HepG2 (cell line): ENCODE results near the gene PDIA2. TPM values are rescaled to one million over a fixed set of nuclear protein-coding genes. Genes with fewer than 3 reads are reported as not detected.
A peak's percentile ranks its signal among the peaks of the same experiment; 100 is the strongest.

Experiments used
- ATF1 ChIP-seq: IDR thresholded peaks from 2 replicates; pipeline ENCODE4 v1.6.1; 2016; ENCODE audit warnings: mild to moderate bottlenecking, control low read depth
- CBFB ChIP-seq: sonication (generic); formaldehyde crosslinking; IDR thresholded peaks from 2 replicates; pipeline ENCODE4 v1.4.0; 2020; ENCODE audit warnings: missing genetic modification reagents
- DDIT3 ChIP-seq: sonication (generic); formaldehyde crosslinking; IDR thresholded peaks from 2 replicates; pipeline ENCODE4 v1.4.0; 2020; ENCODE audit warnings: mild to moderate bottlenecking, missing genetic modification reagents
- DPF2 ChIP-seq: sonication (generic); formaldehyde crosslinking; IDR thresholded peaks from 2 replicates; pipeline ENCODE4 v1.4.0; 2020; ENCODE audit warnings: mild to moderate bottlenecking, low read depth, missing genetic modification reagents, borderline replicate concordance
- HOXA3 ChIP-seq: sonication (generic); formaldehyde crosslinking; IDR thresholded peaks from 2 replicates; pipeline ENCODE4 v1.5.0; 2020; ENCODE audit warnings: missing genetic modification reagents
- MYNN ChIP-seq: sonication (generic); formaldehyde crosslinking; IDR thresholded peaks from 2 replicates; pipeline ENCODE4 v1.4.0; 2020; ENCODE audit warnings: mild to moderate bottlenecking, low read depth, missing genetic modification reagents
- NFE2L1 ChIP-seq: sonication (generic); formaldehyde crosslinking; IDR thresholded peaks from 2 replicates; pipeline ENCODE4 v1.4.0; 2020; ENCODE audit warnings: missing genetic modification reagents, mild to moderate bottlenecking, borderline replicate concordance
- NONO ChIP-seq, 2 experiments: fragments of 450-650 bp in 1 of 2; sonication (generic) in 1 of 2; formaldehyde crosslinking in 1 of 2; IDR thresholded peaks in 1 of 2; conservative IDR thresholded peaks in 1 of 2; 2 replicates each; pipeline versions ENCODE4 v1.6.1 to v1.8.0; 2017 to 2022; ENCODE audit warnings: mild to moderate bottlenecking in 1 of 2, missing genetic modification reagents in 1 of 2, moderate library complexity in 1 of 2
- RBAK ChIP-seq: sonication (generic); formaldehyde crosslinking; IDR thresholded peaks from 2 replicates; pipeline ENCODE4 v1.5.1; 2020; ENCODE audit warnings: mild to moderate bottlenecking, missing genetic modification reagents
- RXRA ChIP-seq: sonication (generic); formaldehyde crosslinking; IDR thresholded peaks from 2 replicates; pipeline ENCODE4 v1.5.1; 2020; ENCODE audit warnings: missing genetic modification reagents
- SIX1 ChIP-seq: sonication (generic); formaldehyde crosslinking; IDR thresholded peaks from 2 replicates; pipeline ENCODE4 v1.4.0; 2020; ENCODE audit warnings: missing genetic modification reagents, borderline replicate concordance
- U2AF2 ChIP-seq: fragments of 200-400 bp; formaldehyde crosslinking; IDR thresholded peaks from 2 replicates; pipeline ENCODE4 v1.6.1; 2017; ENCODE audit warnings: low read depth, mild to moderate bottlenecking, low read length
- ZFP36L2 ChIP-seq: sonication (generic); formaldehyde crosslinking; IDR thresholded peaks from 2 replicates; pipeline ENCODE4 v1.4.0; 2020; ENCODE audit warnings: missing genetic modification reagents
- ZKSCAN1 ChIP-seq: fragments of 150-350 bp; IDR thresholded peaks from 2 replicates; pipeline ENCODE4 v1.6.1; 2014; ENCODE audit warnings: low read length
- ZNF143 ChIP-seq: sonication (generic); formaldehyde crosslinking; IDR thresholded peaks from 2 replicates; pipeline ENCODE4 v1.4.0; 2020; ENCODE audit warnings: missing genetic modification reagents
- ZNF274 ChIP-seq: sonication (generic); formaldehyde crosslinking; IDR thresholded peaks from 2 replicates; pipeline ENCODE4 v1.5.1; 2020; ENCODE audit warnings: mild to moderate bottlenecking, missing genetic modification reagents
- ZNF563 ChIP-seq: sonication (generic); formaldehyde crosslinking; IDR thresholded peaks from 2 replicates; pipeline ENCODE4 v1.8.0; 2022; ENCODE audit warnings: mild to moderate bottlenecking, moderate library complexity, missing genetic modification reagents
- ZNF749 ChIP-seq: sonication (generic); formaldehyde crosslinking; IDR thresholded peaks from 2 replicates; pipeline ENCODE4 v1.8.0; 2022; ENCODE audit warnings: mild to moderate bottlenecking, missing genetic modification reagents, moderate library complexity, borderline replicate concordance
- ZNF839 ChIP-seq: sonication (generic); formaldehyde crosslinking; IDR thresholded peaks from 2 replicates; pipeline ENCODE4 v1.4.0; 2020; ENCODE audit warnings: missing genetic modification reagents, mild to moderate bottlenecking, borderline replicate concordance
- polyA plus RNA-seq, 8 experiments: library from polyadenylated mRNA; depleted of rRNA in 3 of 8; stranded (reverse) in 7 of 8; unstranded in 1 of 8; fragments of >200 nt; fragmentation: Illumina TruSeq in 4 of 8; extraction: Trizol in 4 of 8; gene quantifications; 2 replicates each; pipeline versions ENCODE4 v1.2.1 to v1.2.3, GENCODE V29; 2011 to 2016; ENCODE audit warnings: low read depth in 4 of 8, missing spikeins in 1 of 8, mixed read lengths in 1 of 8; ENCODE audit not compliant: insufficient read depth in 1 of 8
- total RNA-seq, 5 experiments: library from RNA; depleted of rRNA; stranded (reverse); fragments of >200 nt; fragmentation: Illumina TruSeq; extraction: Trizol; gene quantifications; 2 replicates each; pipeline ENCODE4 v1.2.3, GENCODE V29; 2016; ENCODE audit warnings: low read depth in 1 of 5
- TF ChIP-seq, protein P1 (sequence below): sonication (generic); formaldehyde crosslinking; IDR thresholded peaks from 2 replicates; pipeline ENCODE4 v1.4.0; 2020; ENCODE audit warnings: missing genetic modification reagents
- TF ChIP-seq, protein P2 (sequence below): sonication (generic); formaldehyde crosslinking; IDR thresholded peaks from 2 replicates; pipeline ENCODE4 v1.5.1; 2020; ENCODE audit warnings: mild to moderate bottlenecking, missing genetic modification reagents, moderate library complexity
- TF ChIP-seq, protein P3 (sequence below): sonication (generic); formaldehyde crosslinking; IDR thresholded peaks from 2 replicates; pipeline ENCODE4 v1.8.1; 2023; ENCODE audit warnings: mild to moderate bottlenecking, moderate library complexity, missing genetic modification reagents
- TF ChIP-seq, protein P4 (sequence below): IDR thresholded peaks from 2 replicates; pipeline ENCODE4 v1.6.1; 2016; ENCODE audit warnings: low read depth, control low read depth

Gene PDIA2
- total and polyA plus RNA-seq, 2 of the 13 experiments (the other 11 are each of a cell fraction or from before 2014, with no cell fraction given): 0.35 to 1.9 TPM

DNA sequence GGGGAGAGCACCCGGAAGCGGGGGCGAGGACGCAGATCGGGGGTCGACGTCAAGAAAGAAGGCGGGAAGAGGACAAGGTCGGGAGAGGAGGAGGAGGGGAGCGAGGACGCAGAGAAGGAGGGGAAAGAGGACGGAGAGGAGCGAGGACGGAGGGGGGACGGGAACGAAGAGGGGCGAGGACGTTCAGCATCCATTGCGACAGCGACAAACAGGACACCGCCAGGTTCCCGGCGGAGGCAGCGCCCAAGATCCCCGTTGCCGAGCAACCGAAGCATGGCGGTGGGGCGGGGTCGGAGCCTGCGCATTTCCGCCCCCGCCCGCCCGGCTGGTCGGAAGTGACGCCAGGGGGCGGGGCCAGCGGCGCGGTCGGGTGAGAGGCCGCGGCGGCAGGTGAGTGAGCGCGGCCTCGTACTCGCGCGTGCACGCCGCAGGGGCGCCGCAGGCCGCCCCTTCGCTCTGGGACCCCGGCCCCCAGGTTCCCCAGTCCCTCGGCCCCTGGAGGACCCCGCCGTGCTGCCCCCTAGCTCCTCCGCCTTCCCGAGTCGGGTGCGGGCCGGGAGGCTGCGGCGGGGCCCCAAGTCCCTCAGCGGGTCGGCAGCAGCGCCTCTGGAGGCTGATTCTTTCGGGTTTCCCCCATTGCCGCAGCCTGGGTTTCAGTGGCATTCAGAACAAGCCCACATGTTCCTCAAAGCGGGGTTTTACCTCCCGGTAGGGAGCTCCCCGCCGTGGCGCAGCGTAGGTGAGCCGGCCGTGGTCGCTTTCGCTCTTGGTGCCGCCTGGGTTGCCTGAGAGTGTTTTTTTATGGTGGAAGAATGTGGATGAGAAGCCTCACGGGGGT lies 48.3 kb upstream of the PDIA2 start, which contains the start of gene FAM234A (continued):
- TF ChIP-seq, protein P1, sequence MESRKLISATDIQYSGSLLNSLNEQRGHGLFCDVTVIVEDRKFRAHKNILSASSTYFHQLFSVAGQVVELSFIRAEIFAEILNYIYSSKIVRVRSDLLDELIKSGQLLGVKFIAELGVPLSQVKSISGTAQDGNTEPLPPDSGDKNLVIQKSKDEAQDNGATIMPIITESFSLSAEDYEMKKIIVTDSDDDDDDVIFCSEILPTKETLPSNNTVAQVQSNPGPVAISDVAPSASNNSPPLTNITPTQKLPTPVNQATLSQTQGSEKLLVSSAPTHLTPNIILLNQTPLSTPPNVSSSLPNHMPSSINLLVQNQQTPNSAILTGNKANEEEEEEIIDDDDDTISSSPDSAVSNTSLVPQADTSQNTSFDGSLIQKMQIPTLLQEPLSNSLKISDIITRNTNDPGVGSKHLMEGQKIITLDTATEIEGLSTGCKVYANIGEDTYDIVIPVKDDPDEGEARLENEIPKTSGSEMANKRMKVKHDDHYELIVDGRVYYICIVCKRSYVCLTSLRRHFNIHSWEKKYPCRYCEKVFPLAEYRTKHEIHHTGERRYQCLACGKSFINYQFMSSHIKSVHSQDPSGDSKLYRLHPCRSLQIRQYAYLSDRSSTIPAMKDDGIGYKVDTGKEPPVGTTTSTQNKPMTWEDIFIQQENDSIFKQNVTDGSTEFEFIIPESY (CRISPR knock-in tag): 0 out of 2 replicates have a peak, but pooled peaks have one; percentile 10
- TF ChIP-seq DDIT3 (CRISPR knock-in tag) (no peak), HOXA3 (CRISPR knock-in tag) (peak; percentile 92; the same call in 1 of the 2 replicates), ZNF563 (peak; percentile 83; the same call in 1 of the 2 replicates), RBAK (CRISPR knock-in tag) (peak; percentile 31; the same call in 1 of the 2 replicates), RXRA (CRISPR knock-in tag) (peak; percentile 16; the same call in 1 of the 2 replicates), DPF2 (CRISPR knock-in tag) (no peak), NONO (IDR thresholded peaks at IDR 0.05) (no peak), NONO (CRISPR knock-in tag; conservative IDR thresholded peaks at IDR 0.05) (peak; percentile 77), ZNF749 (CRISPR knock-in tag) (peak; percentile 18; the same call in 1 of the 2 replicates), ATF1 (CRISPR knock-in tag) (0 out of 2 replicates have a peak, but pooled peaks have one; percentile 33), CBFB (CRISPR knock-in tag) (0 out of 2 replicates have a peak, but pooled peaks have one; percentile 28), MYNN (CRISPR knock-in tag) (no peak), ZNF274 (CRISPR knock-in tag) (no peak), ZKSCAN1 (no peak), U2AF2 (0 out of 2 replicates have a peak, but pooled peaks have one; percentile 22), SIX1 (CRISPR knock-in tag) (no peak), ZNF143 (CRISPR knock-in tag) (peak; percentile 38; the same call in 1 of the 2 replicates), ZNF839 (CRISPR knock-in tag) (no peak), NFE2L1 (CRISPR knock-in tag) (no peak), ZFP36L2 (CRISPR knock-in tag) (no peak)
- TF ChIP-seq, protein P2, sequence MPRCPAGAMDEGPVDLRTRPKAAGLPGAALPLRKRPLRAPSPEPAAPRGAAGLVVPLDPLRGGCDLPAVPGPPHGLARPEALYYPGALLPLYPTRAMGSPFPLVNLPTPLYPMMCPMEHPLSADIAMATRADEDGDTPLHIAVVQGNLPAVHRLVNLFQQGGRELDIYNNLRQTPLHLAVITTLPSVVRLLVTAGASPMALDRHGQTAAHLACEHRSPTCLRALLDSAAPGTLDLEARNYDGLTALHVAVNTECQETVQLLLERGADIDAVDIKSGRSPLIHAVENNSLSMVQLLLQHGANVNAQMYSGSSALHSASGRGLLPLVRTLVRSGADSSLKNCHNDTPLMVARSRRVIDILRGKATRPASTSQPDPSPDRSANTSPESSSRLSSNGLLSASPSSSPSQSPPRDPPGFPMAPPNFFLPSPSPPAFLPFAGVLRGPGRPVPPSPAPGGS: no peak; the same call in 1 of the 2 replicates
- TF ChIP-seq, protein P3, sequence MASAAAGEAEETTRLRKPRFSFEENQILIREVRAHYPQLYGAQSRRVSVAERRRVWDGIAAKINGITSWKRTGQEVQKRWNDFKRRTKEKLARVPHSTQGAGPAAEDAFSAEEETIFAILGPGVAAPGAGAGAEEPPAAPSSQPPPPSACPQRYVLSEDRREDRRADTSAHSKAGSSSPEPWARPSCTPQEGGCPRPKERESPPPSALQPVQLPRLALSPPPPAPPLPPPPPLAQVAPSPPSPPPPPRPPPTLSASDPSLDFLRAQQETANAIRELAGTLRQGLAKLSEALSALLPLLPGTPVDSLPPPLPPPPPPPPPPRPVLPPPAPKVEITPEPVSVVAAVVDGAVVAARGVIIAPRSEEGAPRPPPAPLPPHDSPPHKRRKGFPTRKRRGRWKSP: peak; percentile 55; the same call in 1 of the 2 replicates
- TF ChIP-seq, protein P4, sequence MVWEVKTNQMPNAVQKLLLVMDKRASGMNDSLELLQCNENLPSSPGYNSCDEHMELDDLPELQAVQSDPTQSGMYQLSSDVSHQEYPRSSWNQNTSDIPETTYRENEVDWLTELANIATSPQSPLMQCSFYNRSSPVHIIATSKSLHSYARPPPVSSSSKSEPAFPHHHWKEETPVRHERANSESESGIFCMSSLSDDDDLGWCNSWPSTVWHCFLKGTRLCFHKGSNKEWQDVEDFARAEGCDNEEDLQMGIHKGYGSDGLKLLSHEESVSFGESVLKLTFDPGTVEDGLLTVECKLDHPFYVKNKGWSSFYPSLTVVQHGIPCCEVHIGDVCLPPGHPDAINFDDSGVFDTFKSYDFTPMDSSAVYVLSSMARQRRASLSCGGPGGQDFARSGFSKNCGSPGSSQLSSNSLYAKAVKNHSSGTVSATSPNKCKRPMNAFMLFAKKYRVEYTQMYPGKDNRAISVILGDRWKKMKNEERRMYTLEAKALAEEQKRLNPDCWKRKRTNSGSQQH (CRISPR knock-in tag): no peak
